ENCODE data around the gene NPTN. TPM values are rescaled to one million over a fixed set of nuclear protein-coding genes. Genes with fewer than 3 reads are reported as not detected.
"Not testable (repeated sequence)": the region's sequence is repeated elsewhere in the genome, so short reads cannot be mapped to it uniquely, and the experiment has no call there.

NPTN gene
- polyA plus RNA-seq, 1 donor, result 327 TPM

DNA sequence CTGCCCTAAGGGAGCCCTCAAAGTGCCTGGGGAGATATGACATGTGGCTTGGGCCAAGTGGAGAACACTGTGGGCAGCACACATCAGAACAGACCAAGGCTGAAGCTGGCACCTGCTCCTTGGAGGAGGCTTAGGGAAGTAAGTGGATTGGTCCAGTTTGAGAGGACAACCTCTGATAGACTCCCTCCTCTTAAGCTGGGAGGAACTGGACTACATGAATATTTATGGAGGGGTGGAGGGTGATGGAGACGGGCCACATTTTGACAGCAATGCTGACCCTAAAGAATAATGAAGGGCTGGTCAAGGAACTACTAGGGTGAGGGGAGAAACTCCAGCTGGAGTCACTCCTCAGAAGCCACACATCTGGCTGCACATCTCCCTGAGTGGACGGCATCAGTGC is 44.5 kb upstream of the NPTN start:
- no CpG with 5 or more reads among the region's 2 CpGs for WGBS (ENCODE audit: insufficient coverage, low lambda C conversion rate)
- no peak overlapping the region for H3K4me3 ChIP-seq (ENCODE audit: low read length)

DNA sequence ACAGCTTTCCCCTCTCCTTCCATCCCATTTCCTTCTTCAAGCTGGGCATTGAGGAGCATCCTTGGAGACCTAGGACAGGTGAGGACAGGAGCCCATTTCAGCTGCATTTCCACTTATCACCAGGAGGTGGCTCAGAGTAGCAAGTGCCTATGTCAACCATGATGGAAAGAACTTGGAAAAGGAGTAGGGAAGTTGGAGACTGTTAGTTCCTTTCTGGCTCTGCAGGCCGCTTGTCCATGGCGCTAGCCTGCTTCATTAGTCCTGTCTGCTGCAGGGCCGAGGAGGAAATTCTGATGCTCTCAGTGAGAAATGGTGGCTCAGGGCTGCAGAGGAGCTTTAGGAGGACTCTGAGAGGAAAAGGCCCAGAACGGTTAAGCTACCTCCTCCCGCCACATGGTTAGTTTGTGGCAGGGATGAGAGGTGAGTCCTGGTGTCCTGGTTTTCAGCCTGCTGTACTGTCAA is 44.0 kb upstream of the NPTN start:
- H3K27me3 ChIP-seq (ENCODE audit: control insufficient read depth, insufficient read depth, low read length), result peaks cover 1% of the 10 kb centered on the region
- DNase-seq, result peak; percentile 45 to 56
- no peak overlapping the region for H3K27ac ChIP-seq (ENCODE audit: low read length)
- no CpG with 5 or more reads among the region's 5 CpGs for WGBS (ENCODE audit: insufficient coverage, low lambda C conversion rate)
- no peaks in the 10 kb centered on the region for H3K4me1 ChIP-seq (ENCODE audit: control insufficient read depth, insufficient read depth, low read length)
- H3K36me3 ChIP-seq (ENCODE audit: control insufficient read depth, insufficient read depth, low read length), result no peaks in the 10 kb centered on the region
- no peaks in the 10 kb centered on the region for H3K9me3 ChIP-seq (ENCODE audit: control insufficient read depth, low read depth, low read length)
- no peak overlapping the region for H3K4me3 ChIP-seq (ENCODE audit: low read length)

More for the DNA sequence above, 44.5 kb upstream of the NPTN start:
- Histone ChIP-seq H3K27ac (ENCODE audit: low read length) (no peak overlapping the region), H3K9me3 (ENCODE audit: control insufficient read depth, low read depth, low read length) (no peaks in the 10 kb centered on the region), H3K27me3 (ENCODE audit: control insufficient read depth, insufficient read depth, low read length) (no peaks in the 10 kb centered on the region), H3K36me3 (ENCODE audit: control insufficient read depth, insufficient read depth, low read length) (no peaks in the 10 kb centered on the region), H3K4me1 (ENCODE audit: control insufficient read depth, insufficient read depth, low read length) (no peaks in the 10 kb centered on the region)
- no peak for DNase-seq

DNA sequence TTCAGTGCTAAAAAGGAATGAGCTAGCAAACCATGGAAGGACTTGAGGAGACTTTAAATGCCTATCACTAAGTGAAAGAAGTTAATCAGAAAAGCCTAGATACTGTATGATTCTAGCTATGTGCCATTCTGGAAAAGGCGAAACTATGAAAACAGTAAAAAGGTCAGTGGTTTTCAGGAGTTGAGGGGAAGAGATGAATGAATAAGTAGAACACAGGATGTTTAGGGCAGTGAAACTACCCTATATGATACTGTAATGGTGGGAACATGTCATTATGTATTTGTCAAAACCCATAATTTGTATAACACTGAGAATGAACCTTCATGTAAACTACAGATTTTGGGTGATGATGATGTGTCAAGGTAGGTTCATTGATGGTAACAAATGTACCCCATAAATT is 41.4 kb upstream of the NPTN start:
- H3K27ac ChIP-seq (ENCODE audit: low read length), result no peak overlapping the region
- whole genome bisulfite sequencing (ENCODE audit: insufficient coverage, low lambda C conversion rate), result no CpG with 5 or more reads among the region's 1 CpG
- no peak overlapping the region for H3K4me3 ChIP-seq (ENCODE audit: low read length)

DNA sequence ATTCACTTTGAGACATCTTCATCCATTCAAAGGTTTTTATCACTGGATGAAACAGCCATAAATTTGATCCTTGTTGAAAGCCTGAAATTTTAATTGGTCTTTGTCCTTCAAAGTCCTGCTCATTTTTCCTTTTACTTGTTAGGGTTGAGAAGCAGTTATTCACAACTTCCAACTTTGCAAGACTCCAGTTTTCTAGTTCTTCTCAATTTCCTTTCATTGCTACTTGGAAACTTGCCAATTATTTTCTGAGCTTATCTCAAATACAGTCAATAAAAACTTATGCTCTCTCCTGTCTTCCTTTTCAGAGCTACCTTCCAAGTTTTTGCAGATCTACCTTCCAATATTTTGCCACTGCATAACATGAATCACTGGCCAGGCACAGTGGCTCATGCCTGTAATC is 27.3 kb upstream of the NPTN start:
- H3K27me3 ChIP-seq (ENCODE audit: control insufficient read depth, insufficient read depth, low read length), result no peaks in the 10 kb centered on the region
- H3K9me3 ChIP-seq (ENCODE audit: control insufficient read depth, low read depth, low read length), result no peaks in the 10 kb centered on the region
- peak in 1 of 2 donors; percentile 28 for DNase-seq
- H3K4me1 ChIP-seq (ENCODE audit: control insufficient read depth, insufficient read depth, low read length), result no peaks in the 10 kb centered on the region
- H3K27ac ChIP-seq (ENCODE audit: low read length), result no peak overlapping the region
- no peak overlapping the region for H3K4me3 ChIP-seq (ENCODE audit: low read length)
- H3K36me3 ChIP-seq (ENCODE audit: control insufficient read depth, insufficient read depth, low read length), result no peaks in the 10 kb centered on the region

More for the DNA sequence above, 41.4 kb upstream of the NPTN start:
- no peaks in the 10 kb centered on the region for H3K4me1 ChIP-seq (ENCODE audit: control insufficient read depth, insufficient read depth, low read length)
- H3K36me3 ChIP-seq (ENCODE audit: control insufficient read depth, insufficient read depth, low read length), result no peaks in the 10 kb centered on the region
- H3K27me3 ChIP-seq (ENCODE audit: control insufficient read depth, insufficient read depth, low read length), result peaks cover 2% of the 10 kb centered on the region
- H3K9me3 ChIP-seq (ENCODE audit: control insufficient read depth, low read depth, low read length), result no peaks in the 10 kb centered on the region
- no peak for DNase-seq

DNA sequence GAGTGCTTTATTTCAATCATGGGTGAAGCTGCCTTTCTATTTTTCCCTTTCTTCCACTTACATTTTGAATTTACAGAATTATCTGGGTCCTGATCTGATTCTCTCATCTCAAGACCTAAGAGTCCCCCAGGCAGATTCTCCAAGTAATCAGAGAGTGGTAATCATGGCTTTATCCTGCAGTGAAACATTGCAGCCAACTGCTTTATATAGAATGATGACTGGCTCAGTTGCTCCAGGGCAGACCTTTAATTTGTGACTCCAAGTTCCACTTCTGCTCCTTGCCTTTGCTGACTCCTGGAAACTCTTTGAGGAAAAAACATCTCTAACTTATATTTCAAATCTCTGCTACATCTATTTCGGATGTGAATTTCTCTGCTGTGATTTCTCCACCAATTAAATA is 25.5 kb upstream of the NPTN start:
- H3K9me3 ChIP-seq (ENCODE audit: control insufficient read depth, low read depth, low read length), result no peaks in the 10 kb centered on the region
- H3K36me3 ChIP-seq (ENCODE audit: control insufficient read depth, insufficient read depth, low read length), result no peaks in the 10 kb centered on the region
- no peak overlapping the region for H3K4me3 ChIP-seq (ENCODE audit: low read length)
- no peaks in the 10 kb centered on the region for H3K4me1 ChIP-seq (ENCODE audit: control insufficient read depth, insufficient read depth, low read length)
- no peaks in the 10 kb centered on the region for H3K27me3 ChIP-seq (ENCODE audit: control insufficient read depth, insufficient read depth, low read length)
- H3K27ac ChIP-seq (ENCODE audit: low read length), result no peak overlapping the region
- DNase-seq, result no peak
- 100% methylated on average over 1 of the region's 1 CpG for WGBS (ENCODE audit: insufficient coverage, low lambda C conversion rate)

DNA sequence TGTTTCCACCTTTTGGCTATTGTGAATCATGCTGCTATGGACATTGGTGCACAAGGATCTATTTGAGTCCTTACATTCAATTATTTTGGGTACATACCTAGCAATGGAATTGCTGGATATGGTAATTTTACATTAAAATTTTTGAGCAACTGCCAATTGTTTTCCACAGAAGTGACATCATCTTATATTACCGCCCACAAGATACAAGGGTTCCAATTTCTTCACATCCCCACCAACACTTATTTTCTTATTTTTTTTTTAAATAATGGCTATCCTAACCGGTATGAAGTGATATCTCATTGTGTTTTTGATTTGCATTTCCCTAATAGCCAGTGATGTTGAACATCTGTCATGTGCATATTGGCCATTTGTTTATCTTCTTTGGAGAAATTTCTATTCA is 22.5 kb upstream of the NPTN start:
- H3K36me3 ChIP-seq (ENCODE audit: control insufficient read depth, insufficient read depth, low read length), result no peaks in the 10 kb centered on the region
- H3K27ac ChIP-seq (ENCODE audit: low read length), result no peak overlapping the region
- no peaks in the 10 kb centered on the region for H3K4me1 ChIP-seq (ENCODE audit: control insufficient read depth, insufficient read depth, low read length)
- WGBS (ENCODE audit: insufficient coverage, low lambda C conversion rate), result 92% methylated on average over 1 of the region's 2 CpGs
- H3K27me3 ChIP-seq (ENCODE audit: control insufficient read depth, insufficient read depth, low read length), result no peaks in the 10 kb centered on the region
- no peaks in the 10 kb centered on the region for H3K9me3 ChIP-seq (ENCODE audit: control insufficient read depth, low read depth, low read length)
- H3K4me3 ChIP-seq (ENCODE audit: low read length), result no peak overlapping the region
- DNase-seq, result no peak

DNA sequence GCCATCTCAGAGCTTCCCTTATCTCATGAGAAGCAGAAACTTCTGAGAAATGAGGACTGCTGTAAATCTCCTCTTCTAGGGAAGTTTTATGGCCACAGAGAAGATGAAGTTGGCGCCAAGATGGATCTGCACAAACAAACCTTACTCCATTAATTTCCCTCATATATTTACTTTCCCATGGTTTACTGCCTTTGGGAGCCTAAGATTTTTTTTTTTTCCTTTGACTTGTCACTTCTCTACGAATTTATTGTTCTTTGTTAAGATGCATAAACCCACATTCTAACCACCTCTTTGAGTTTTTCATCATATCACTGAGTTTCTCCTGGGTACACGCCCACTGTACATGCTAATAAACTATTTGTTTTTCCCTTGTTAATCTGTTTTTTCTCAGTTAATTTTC is 21.5 kb upstream of the NPTN start:
- H3K27ac ChIP-seq (ENCODE audit: low read length), result no peak overlapping the region
- no peaks in the 10 kb centered on the region for H3K27me3 ChIP-seq (ENCODE audit: control insufficient read depth, insufficient read depth, low read length)
- no peaks in the 10 kb centered on the region for H3K36me3 ChIP-seq (ENCODE audit: control insufficient read depth, insufficient read depth, low read length)
- 10% methylated on average over 2 of the region's 3 CpGs for WGBS (ENCODE audit: insufficient coverage, low lambda C conversion rate)
- H3K4me3 ChIP-seq (ENCODE audit: low read length), result no peak overlapping the region
- no peaks in the 10 kb centered on the region for H3K4me1 ChIP-seq (ENCODE audit: control insufficient read depth, insufficient read depth, low read length)
- no peaks in the 10 kb centered on the region for H3K9me3 ChIP-seq (ENCODE audit: control insufficient read depth, low read depth, low read length)
- DNase-seq, result no peak

GRCh38 chr15:73650416-73651126 is 17.4 kb upstream of the NPTN start:
- 100% methylated on average over 1 of the region's 3 CpGs for WGBS (ENCODE audit: insufficient coverage, low lambda C conversion rate)

GRCh38 chr15:73648014-73648295 is 14.8 kb upstream of the NPTN start:
- Histone ChIP-seq H3K36me3 (ENCODE audit: control insufficient read depth, insufficient read depth, low read length) (no peaks in the 10 kb centered on the region), H3K4me1 (ENCODE audit: control insufficient read depth, insufficient read depth, low read length) (no peaks in the 10 kb centered on the region), H3K4me3 (ENCODE audit: low read length) (no peak overlapping the region), H3K9me3 (ENCODE audit: control insufficient read depth, low read depth, low read length) (no peaks in the 10 kb centered on the region), H3K27me3 (ENCODE audit: control insufficient read depth, insufficient read depth, low read length) (no peaks in the 10 kb centered on the region), H3K27ac (ENCODE audit: low read length) (no peak overlapping the region)
- no peak for DNase-seq
- 89% methylated on average over 1 of the region's 2 CpGs for WGBS (ENCODE audit: insufficient coverage, low lambda C conversion rate)

More at GRCh38 chr15:73650416-73651126, 17.4 kb upstream of the NPTN start:
- no peak overlapping the region for H3K27ac ChIP-seq (ENCODE audit: low read length)
- DNase-seq, result no peak
- no peaks in the 10 kb centered on the region for H3K4me1 ChIP-seq (ENCODE audit: control insufficient read depth, insufficient read depth, low read length)
- H3K27me3 ChIP-seq (ENCODE audit: control insufficient read depth, insufficient read depth, low read length), result no peaks in the 10 kb centered on the region
- H3K4me3 ChIP-seq (ENCODE audit: low read length), result no peak overlapping the region
- no peaks in the 10 kb centered on the region for H3K36me3 ChIP-seq (ENCODE audit: control insufficient read depth, insufficient read depth, low read length)
- no peaks in the 10 kb centered on the region for H3K9me3 ChIP-seq (ENCODE audit: control insufficient read depth, low read depth, low read length)

GRCh38 chr15:73647259-73648013 is 14.2 kb upstream of the NPTN start:
- no peak overlapping the region for H3K27ac ChIP-seq (ENCODE audit: low read length)
- no peaks in the 10 kb centered on the region for H3K36me3 ChIP-seq (ENCODE audit: control insufficient read depth, insufficient read depth, low read length)
- no peak overlapping the region for H3K4me3 ChIP-seq (ENCODE audit: low read length)
- DNase-seq, result no peak
- H3K9me3 ChIP-seq (ENCODE audit: control insufficient read depth, low read depth, low read length), result no peaks in the 10 kb centered on the region
- H3K27me3 ChIP-seq (ENCODE audit: control insufficient read depth, insufficient read depth, low read length), result no peaks in the 10 kb centered on the region
- no peaks in the 10 kb centered on the region for H3K4me1 ChIP-seq (ENCODE audit: control insufficient read depth, insufficient read depth, low read length)
- WGBS (ENCODE audit: insufficient coverage, low lambda C conversion rate), result no CpG with 5 or more reads among the region's 6 CpGs

DNA sequence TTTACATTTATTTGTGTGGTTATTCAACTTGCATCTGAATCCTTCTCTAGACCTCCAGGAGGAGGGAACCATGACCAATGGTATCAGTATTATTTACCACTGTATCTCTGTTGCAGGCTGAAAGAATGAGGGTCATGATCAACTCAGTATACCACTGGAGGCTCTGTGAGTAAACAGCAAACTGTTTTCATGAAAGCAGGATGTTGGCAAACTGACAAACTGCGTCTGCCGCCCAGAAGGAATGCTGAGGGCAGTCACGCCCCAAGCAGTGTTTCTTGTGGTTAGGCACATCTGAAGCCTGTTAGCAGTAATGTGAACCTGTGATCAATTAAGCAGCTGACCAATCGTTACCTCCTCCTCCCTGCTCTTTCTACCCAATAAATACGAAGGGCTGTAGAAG is 6.3 kb upstream of the NPTN start:
- DNase-seq; H3K27ac ChIP-seq (ENCODE audit: low read length); H3K4me1 ChIP-seq (ENCODE audit: control insufficient read depth, insufficient read depth, low read length); H3K4me3 ChIP-seq (ENCODE audit: low read length); H3K9me3 ChIP-seq (ENCODE audit: control insufficient read depth, low read depth, low read length); H3K27me3 ChIP-seq (ENCODE audit: control insufficient read depth, insufficient read depth, low read length); H3K36me3 ChIP-seq (ENCODE audit: control insufficient read depth, insufficient read depth, low read length): not testable (repeated sequence)
- no CpG with 5 or more reads among the region's 5 CpGs for WGBS (ENCODE audit: insufficient coverage, low lambda C conversion rate)
